ENCODE data around the gene AP4S1.
"Not testable (repeated sequence)": the region's sequence is repeated elsewhere in the genome, so short reads cannot be mapped to it uniquely, and the experiment has no call there.

The AP4S1 gene

DNA sequence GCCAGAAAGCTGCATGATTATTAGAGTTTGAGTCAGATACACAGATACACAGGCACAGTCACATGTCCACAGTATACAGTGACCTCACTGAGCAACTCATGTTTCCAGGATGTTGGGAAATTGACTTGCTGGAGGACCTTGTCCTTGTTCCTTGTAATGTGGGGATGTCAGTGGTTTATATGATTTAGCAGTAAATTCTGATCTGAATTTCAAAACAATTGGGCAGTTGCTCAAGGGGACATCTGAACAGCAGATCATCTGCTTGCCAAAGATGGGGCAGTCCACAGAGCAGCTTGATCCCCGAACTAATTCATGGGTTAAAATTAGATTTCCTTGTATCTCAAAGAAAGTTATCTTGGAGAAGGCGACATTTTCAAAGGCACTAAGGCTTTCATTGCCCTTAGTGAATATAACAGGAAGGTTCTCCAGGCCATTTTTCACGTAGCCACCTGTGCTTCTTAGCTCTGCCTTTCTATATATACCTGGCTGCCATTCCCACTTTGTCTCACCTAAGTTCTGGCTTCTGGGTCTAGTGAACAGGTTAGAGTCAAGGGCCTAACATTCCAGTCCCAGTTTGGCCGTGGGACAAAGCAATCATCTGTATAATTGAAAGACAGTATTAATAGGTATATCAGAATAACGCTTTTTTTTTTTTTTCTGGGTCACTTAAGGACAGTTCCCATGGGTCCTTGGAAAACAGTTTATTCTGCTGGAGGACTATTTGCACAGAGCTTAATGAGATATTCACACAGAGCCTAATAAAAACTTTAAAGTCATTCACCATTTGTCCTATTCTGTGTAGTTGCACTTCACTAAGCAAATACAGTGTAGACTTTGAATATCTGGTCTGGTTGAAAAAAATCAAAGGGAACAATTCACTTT lies 65.7 kb downstream of the AP4S1 start:
- no peak for DNase-seq

- no peak for DNase-seq
Measured at GRCh38 chr14:31092160-31092708, 66.8 kb downstream of the AP4S1 start.

- DNase-seq, result not testable (repeated sequence)
Measured at GRCh38 chr14:31093884-31094839, 68.7 kb downstream of the AP4S1 start.

- DNase-seq, result not testable (repeated sequence)
Measured at GRCh38 chr14:31095817-31096216, 70.4 kb downstream of the AP4S1 start.

GRCh38 chr14:31096255-31096654 lies 70.8 kb downstream of the AP4S1 start:
- DNase-seq, result no peak

GRCh38 chr14:31097081-31097480 lies 71.6 kb downstream of the AP4S1 start:
- DNase-seq, result no peak

GRCh38 chr14:31106768-31107167 lies 81.3 kb downstream of the AP4S1 start:
- DNase-seq, result no peak

- DNase-seq, result no peak
Measured at GRCh38 chr14:31109257-31109656, 83.8 kb downstream of the AP4S1 start.

DNA sequence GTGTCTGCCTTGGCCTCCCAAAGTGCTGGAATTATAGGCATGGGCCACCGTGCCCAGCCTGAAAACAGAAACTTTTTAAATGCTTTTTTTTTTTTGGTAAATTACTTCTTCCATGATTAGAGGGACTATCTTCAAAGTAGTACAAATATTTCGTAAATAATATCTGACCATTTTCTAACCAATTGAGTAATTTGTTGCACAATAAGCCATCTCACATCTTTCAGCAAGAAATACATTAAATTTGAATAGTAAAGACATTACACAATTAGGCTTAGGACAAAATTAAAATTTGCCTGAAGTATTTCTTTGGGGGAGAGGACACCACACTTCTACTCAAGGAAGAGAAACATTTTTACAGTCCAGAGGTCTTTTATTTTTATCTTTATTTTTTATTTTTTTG lies 85.4 kb downstream of the AP4S1 start:
- no peak for DNase-seq

- no peak for DNase-seq
Measured at GRCh38 chr14:31113794-31114193, 88.3 kb downstream of the AP4S1 start.

DNA sequence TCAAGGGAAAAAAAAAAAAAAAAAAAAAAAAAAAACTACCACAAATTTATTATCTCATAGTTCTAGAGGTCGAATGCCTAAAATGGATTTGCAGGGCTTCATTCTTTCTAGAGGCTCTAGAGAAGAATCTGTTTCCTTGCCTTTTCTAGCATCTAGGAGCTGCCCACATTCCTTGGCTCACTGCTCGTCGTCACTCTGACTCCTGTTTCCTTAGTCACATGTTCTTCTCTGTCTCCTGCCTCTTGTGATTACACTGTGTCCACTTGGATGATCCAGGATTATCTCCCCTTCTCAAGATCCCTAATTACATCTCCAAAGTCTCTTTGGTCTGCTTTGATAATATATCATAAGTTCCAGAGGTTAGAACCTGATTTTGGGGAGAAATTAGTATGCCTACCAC lies 93.4 kb downstream of the AP4S1 start:
- DNase-seq, result no peak

GRCh38 chr14:31122098-31122611 lies 96.7 kb downstream of the AP4S1 start:
- DNase-seq, result no peak

GRCh38 chr14:31122921-31123320 lies 97.5 kb downstream of the AP4S1 start:
- no peak for DNase-seq

GRCh38 chr14:31124197-31124596 lies 98.7 kb downstream of the AP4S1 start:
- no peak for DNase-seq

GRCh38 chr14:31125231-31125630 lies 99.8 kb downstream of the AP4S1 start:
- no peak for DNase-seq

- no peak for DNase-seq
Measured at GRCh38 chr14:31126680-31127079, 101.2 kb downstream of the AP4S1 start.

- DNase-seq, result no peak
Measured at GRCh38 chr14:31127690-31128089, 102.2 kb downstream of the AP4S1 start.

DNA sequence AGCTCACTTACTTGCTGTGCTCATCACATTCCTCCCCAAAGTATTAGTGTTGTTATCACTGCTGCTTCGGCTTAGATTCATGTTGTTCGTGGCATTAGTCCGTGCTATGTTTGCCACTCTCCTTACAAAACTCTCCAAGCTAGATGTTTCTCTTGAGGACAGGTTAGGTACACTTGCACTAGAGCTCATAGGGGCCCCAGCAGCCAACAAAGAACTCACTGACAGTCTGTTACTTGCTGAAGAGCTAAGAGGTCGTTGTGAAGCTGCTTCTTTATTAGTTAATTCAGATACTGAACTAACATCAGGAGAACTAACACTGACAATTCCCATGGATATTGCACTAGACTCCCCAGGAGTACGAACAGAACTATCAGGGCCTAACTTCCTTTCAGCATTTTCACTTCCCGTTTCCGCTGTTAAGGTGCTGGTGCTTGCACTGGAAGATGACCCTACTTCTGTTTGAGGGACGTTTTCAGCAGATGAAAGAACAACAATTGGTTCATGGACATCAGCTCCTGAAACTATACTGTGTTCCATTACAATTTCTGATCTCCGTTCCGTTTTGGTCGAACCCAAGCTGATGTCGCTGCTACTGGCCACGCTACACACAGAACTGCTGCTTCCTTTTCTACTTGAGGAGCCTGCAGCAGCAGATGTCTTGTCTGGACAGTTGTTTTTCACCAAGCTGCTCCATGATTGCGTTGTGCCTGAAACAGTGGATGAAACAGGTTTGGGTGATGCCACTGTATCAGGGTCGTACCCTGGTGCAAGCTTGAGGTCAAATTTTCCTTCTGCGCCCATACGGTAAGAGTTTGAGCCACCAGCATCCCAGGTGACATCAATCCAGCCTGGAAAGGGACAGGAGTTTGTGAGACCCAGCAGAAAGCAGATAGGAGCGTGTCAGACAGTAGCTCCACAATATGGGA lies 103.4 kb downstream of the AP4S1 start:
- no peak for DNase-seq

- DNase-seq, result no peak
Measured at GRCh38 chr14:31133133-31133532, 107.7 kb downstream of the AP4S1 start.

- DNase-seq, result no peak
Measured at GRCh38 chr14:31137214-31137889, 111.9 kb downstream of the AP4S1 start.

GRCh38 chr14:31138301-31138700 lies 112.9 kb downstream of the AP4S1 start:
- no peak for DNase-seq
